ENCODE data around the gene ABCA10. TPM values are rescaled to one million over a fixed set of nuclear protein-coding genes. Genes with fewer than 3 reads are reported as not detected.

Gene ABCA10
- total and polyA plus RNA-seq, 2 experiments from 2014 or later, result not detected

DNA sequence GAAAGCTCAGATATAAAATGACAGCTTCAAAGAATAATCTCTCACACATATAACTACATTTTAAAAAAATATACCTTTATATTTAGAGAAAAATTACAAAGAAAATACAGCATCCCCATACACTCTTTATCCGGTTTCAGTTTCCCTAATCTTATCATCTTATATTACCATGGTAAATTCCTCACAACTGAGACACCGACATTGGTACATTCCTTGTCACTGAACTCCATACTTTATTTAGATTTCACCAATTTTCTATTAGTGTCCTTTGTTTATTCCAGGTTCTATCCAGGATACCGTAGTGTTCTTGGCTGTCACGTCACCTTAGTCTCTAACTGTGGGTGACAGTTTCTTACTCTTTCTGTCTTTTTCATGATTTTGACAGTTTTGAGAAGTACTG lies 22.0 kb upstream of the ABCA10 start (continued):
- no peak for TF ChIP-seq CTCF (conservative IDR thresholded peaks at IDR 0.05; ENCODE audit: low read depth in 2 of 2)

GRCh38 chr17:69246726-69247375 lies 18.2 kb upstream of the ABCA10 start:
- TF ChIP-seq CTCF (conservative IDR thresholded peaks at IDR 0.05; ENCODE audit: low read depth in 2 of 2) (peak; percentile 59 to 86), EZH2 (IDR thresholded peaks at IDR 0.05; ENCODE audit: low read depth, unreplicated experiment) (no peak)
- no peak overlapping the region for H2AFZ ChIP-seq
- Mint-ChIP-seq H3K27ac (no peak overlapping the region), H3K4me3 (no peak overlapping the region), H3K36me3 (ENCODE audit: low read depth) (no peaks in the 10 kb centered on the region), H3K9me3 (no peaks in the 10 kb centered on the region), H3K4me1 (no peaks in the 10 kb centered on the region), H3K27me3 (ENCODE audit: insufficient read depth, low read depth, poor library complexity) (no peaks in the 10 kb centered on the region)
- no peak overlapping the region for H3K27ac ChIP-seq (ENCODE audit: low read depth)
- H3K27me3 ChIP-seq (ENCODE audit: insufficient read depth), result no peaks in the 10 kb centered on the region
- DNase-seq (ENCODE audit: low spot score), result peak; percentile 79
- no peaks in the 10 kb centered on the region for H3F3A ChIP-seq (replicated peaks; ENCODE audit: low read depth)
- H4K20me1 ChIP-seq (replicated peaks; ENCODE audit: insufficient read depth), result no peaks in the 10 kb centered on the region
- no peak overlapping the region for H3K4me2 ChIP-seq
- H3K79me2 ChIP-seq (replicated peaks; ENCODE audit: insufficient read depth), result no peaks in the 10 kb centered on the region
- no peak overlapping the region for H3K4me3 ChIP-seq
- no peaks in the 10 kb centered on the region for H3K36me3 ChIP-seq (ENCODE audit: insufficient read depth)
- no peak for ATAC-seq
- H3K9me2 ChIP-seq (ENCODE audit: insufficient read depth), result no peaks in the 10 kb centered on the region
- H3K4me1 ChIP-seq (ENCODE audit: insufficient read depth), result no peaks in the 10 kb centered on the region

GRCh38 chr17:69246202-69246601 lies 17.6 kb upstream of the ABCA10 start:
- Histone ChIP-seq H3F3A (replicated peaks; ENCODE audit: low read depth) (no peaks in the 10 kb centered on the region), H3K4me3 (no peak overlapping the region), H3K36me3 (ENCODE audit: insufficient read depth) (no peaks in the 10 kb centered on the region), H3K4me1 (ENCODE audit: insufficient read depth) (no peaks in the 10 kb centered on the region), H3K79me2 (replicated peaks; ENCODE audit: insufficient read depth) (no peaks in the 10 kb centered on the region), H3K9me2 (ENCODE audit: insufficient read depth) (no peaks in the 10 kb centered on the region), H3K27me3 (ENCODE audit: insufficient read depth) (no peaks in the 10 kb centered on the region), H2AFZ (no peak overlapping the region), H3K27ac (ENCODE audit: low read depth) (no peak overlapping the region), H3K4me2 (no peak overlapping the region), H4K20me1 (replicated peaks; ENCODE audit: insufficient read depth) (no peaks in the 10 kb centered on the region)
- DNase-seq (ENCODE audit: low spot score) (no peak), ATAC-seq (no peak)
- no peaks in the 10 kb centered on the region for H3K27me3 Mint-ChIP-seq (ENCODE audit: insufficient read depth, low read depth, poor library complexity)
- H3K4me3 Mint-ChIP-seq, result no peak overlapping the region
- H3K36me3 Mint-ChIP-seq (ENCODE audit: low read depth), result no peaks in the 10 kb centered on the region
- H3K4me1 Mint-ChIP-seq, result no peaks in the 10 kb centered on the region
- no peak overlapping the region for H3K27ac Mint-ChIP-seq
- no peaks in the 10 kb centered on the region for H3K9me3 Mint-ChIP-seq
- no peak for TF ChIP-seq ZNF331 (CRISPR knock-in tag; IDR thresholded peaks at IDR 0.05; ENCODE audit: low read depth)
- no peak for TF ChIP-seq CREB1 (CRISPR knock-in tag; IDR thresholded peaks at IDR 0.05; ENCODE audit: low read depth)
- TF ChIP-seq NANOG (IDR thresholded peaks at IDR 0.05; ENCODE audit: borderline replicate concordance), result no peak
- TF ChIP-seq, protein P1, sequence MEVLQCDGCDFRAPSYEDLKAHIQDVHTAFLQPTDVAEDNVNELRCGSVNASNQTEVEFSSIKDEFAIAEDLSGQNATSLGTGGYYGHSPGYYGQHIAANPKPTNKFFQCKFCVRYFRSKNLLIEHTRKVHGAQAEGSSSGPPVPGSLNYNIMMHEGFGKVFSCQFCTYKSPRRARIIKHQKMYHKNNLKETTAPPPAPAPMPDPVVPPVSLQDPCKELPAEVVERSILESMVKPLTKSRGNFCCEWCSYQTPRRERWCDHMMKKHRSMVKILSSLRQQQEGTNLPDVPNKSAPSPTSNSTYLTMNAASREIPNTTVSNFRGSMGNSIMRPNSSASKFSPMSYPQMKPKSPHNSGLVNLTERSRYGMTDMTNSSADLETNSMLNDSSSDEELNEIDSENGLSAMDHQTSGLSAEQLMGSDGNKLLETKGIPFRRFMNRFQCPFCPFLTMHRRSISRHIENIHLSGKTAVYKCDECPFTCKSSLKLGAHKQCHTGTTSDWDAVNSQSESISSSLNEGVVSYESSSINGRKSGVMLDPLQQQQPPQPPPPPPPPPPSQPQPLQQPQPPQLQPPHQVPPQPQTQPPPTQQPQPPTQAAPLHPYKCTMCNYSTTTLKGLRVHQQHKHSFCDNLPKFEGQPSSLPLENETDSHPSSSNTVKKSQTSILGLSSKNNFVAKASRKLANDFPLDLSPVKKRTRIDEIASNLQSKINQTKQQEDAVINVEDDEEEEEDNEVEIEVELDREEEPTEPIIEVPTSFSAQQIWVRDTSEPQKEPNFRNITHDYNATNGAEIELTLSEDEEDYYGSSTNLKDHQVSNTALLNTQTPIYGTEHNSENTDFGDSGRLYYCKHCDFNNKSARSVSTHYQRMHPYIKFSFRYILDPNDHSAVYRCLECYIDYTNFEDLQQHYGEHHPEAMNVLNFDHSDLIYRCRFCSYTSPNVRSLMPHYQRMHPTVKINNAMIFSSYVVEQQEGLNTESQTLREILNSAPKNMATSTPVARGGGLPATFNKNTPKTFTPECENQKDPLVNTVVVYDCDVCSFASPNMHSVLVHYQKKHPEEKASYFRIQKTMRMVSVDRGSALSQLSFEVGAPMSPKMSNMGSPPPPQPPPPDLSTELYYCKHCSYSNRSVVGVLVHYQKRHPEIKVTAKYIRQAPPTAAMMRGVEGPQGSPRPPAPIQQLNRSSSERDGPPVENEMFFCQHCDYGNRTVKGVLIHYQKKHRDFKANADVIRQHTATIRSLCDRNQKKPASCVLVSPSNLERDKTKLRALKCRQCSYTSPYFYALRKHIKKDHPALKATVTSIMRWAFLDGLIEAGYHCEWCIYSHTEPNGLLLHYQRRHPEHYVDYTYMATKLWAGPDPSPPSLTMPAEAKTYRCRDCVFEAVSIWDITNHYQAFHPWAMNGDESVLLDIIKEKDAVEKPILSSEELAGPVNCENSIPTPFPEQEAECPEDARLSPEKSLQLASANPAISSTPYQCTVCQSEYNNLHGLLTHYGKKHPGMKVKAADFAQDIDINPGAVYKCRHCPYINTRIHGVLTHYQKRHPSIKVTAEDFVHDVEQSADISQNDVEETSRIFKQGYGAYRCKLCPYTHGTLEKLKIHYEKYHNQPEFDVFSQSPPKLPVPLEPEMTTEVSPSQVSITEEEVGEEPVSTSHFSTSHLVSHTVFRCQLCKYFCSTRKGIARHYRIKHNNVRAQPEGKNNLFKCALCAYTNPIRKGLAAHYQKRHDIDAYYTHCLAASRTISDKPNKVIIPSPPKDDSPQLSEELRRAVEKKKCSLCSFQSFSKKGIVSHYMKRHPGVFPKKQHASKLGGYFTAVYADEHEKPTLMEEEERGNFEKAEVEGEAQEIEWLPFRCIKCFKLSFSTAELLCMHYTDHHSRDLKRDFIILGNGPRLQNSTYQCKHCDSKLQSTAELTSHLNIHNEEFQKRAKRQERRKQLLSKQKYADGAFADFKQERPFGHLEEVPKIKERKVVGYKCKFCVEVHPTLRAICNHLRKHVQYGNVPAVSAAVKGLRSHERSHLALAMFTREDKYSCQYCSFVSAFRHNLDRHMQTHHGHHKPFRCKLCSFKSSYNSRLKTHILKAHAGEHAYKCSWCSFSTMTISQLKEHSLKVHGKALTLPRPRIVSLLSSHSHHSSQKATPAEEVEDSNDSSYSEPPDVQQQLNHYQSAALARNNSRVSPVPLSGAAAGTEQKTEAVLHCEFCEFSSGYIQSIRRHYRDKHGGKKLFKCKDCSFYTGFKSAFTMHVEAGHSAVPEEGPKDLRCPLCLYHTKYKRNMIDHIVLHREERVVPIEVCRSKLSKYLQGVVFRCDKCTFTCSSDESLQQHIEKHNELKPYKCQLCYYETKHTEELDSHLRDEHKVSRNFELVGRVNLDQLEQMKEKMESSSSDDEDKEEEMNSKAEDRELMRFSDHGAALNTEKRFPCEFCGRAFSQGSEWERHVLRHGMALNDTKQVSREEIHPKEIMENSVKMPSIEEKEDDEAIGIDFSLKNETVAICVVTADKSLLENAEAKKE (CRISPR knock-in tag; IDR thresholded peaks at IDR 0.05), result no peak
